Liver (tissue), 9 donors: Measurements from ENCODE around the gene AP2A2. TPM values are rescaled to one million over a fixed set of nuclear protein-coding genes. Genes with fewer than 3 reads are reported as not detected.
A peak's percentile ranks its signal among the peaks of the same experiment; 100 is the strongest.

ENCODE experiments used
- DNase-seq: peaks from one replicate; pipeline ENCODE4 v3.0.0-alpha.2; 2017; ENCODE audit warnings: low spot score
- H3K27ac ChIP-seq, 2 donors: one replicate each; pipeline ENCODE4 v1.7.0; 2013; ENCODE audit warnings: inconsistent platforms in 2 of 2, low read length in 2 of 2, control low read depth in 1 of 2, low read depth in 1 of 2, mild to moderate bottlenecking in 1 of 2
- H3K27me3 ChIP-seq, 4 donors: one replicate each; pipeline versions ENCODE4 v1.6.1 to v1.7.0; 2013; ENCODE audit warnings: low read length in 3 of 4, inconsistent platforms in 1 of 4, mild to moderate bottlenecking in 1 of 4, moderate library complexity in 1 of 4; ENCODE audit not compliant: control insufficient read depth in 4 of 4, insufficient read depth in 4 of 4
- H3K36me3 ChIP-seq, 4 donors: one replicate each; pipeline versions ENCODE4 v1.6.1 to v1.7.0; 2013; ENCODE audit warnings: low read length in 3 of 4, mild to moderate bottlenecking in 3 of 4, low read depth in 1 of 4, moderate library complexity in 1 of 4; ENCODE audit not compliant: control insufficient read depth in 4 of 4, insufficient read depth in 3 of 4
- H3K4me1 ChIP-seq, 4 donors: one replicate each; pipeline versions ENCODE4 v1.6.1 to v1.7.0; 2013; ENCODE audit warnings: low read length in 3 of 4, mild to moderate bottlenecking in 3 of 4, moderate library complexity in 1 of 4; ENCODE audit not compliant: control insufficient read depth in 4 of 4, insufficient read depth in 4 of 4
- H3K4me3 ChIP-seq, 3 donors: one replicate each; pipeline versions ENCODE4 v1.6.1 to v1.7.0; 2013; ENCODE audit warnings: low read length in 3 of 3, control low read depth in 1 of 3, low read depth in 1 of 3, mild to moderate bottlenecking in 1 of 3
- H3K9ac ChIP-seq, 2 donors: one replicate each; pipeline ENCODE4 v1.7.0; 2013; ENCODE audit warnings: low read length in 2 of 2, mild to moderate bottlenecking in 2 of 2, moderate library complexity in 2 of 2, control low read depth in 1 of 2, low read depth in 1 of 2
- H3K9me3 ChIP-seq, 4 donors: one replicate each; pipeline versions ENCODE4 v1.6.1 to v1.7.0; 2013; ENCODE audit warnings: low read length in 3 of 4; ENCODE audit not compliant: control insufficient read depth in 4 of 4
- EGR1 ChIP-seq, 2 donors: IDR thresholded peaks; 2 replicates each; pipeline ENCODE4 v1.6.1; 2016 to 2018; ENCODE audit warnings: antibody characterized with exemption in 2 of 2, low read depth in 2 of 2
- FOXA1 ChIP-seq: IDR thresholded peaks from 2 replicates; pipeline ENCODE4 v1.6.1; 2016; ENCODE audit warnings: antibody characterized with exemption
- FOXA2 ChIP-seq: IDR thresholded peaks from 2 replicates; pipeline ENCODE4 v1.6.1; 2016; ENCODE audit warnings: antibody characterized with exemption
- GABPA ChIP-seq, 2 donors: IDR thresholded peaks in 1 of 2; conservative IDR thresholded peaks in 1 of 2; 2 replicates each; pipeline ENCODE4 v1.6.1; 2016; ENCODE audit warnings: antibody characterized with exemption in 2 of 2, mild to moderate bottlenecking in 1 of 2, moderate library complexity in 1 of 2
- HNF4A ChIP-seq, 2 donors: conservative IDR thresholded peaks; 2 replicates each; pipeline ENCODE4 v1.6.1; 2016; ENCODE audit warnings: antibody characterized with exemption in 2 of 2, mild to moderate bottlenecking in 2 of 2
- HNF4G ChIP-seq: IDR thresholded peaks from 2 replicates; pipeline ENCODE4 v1.6.1; 2016; ENCODE audit warnings: antibody characterized with exemption
- JUND ChIP-seq, 2 donors: IDR thresholded peaks; 2 replicates each; pipeline ENCODE4 v1.6.1; 2016; ENCODE audit warnings: antibody characterized with exemption in 2 of 2
- NR2F2 ChIP-seq: IDR thresholded peaks from 2 replicates; pipeline ENCODE4 v1.6.1; 2016; ENCODE audit warnings: antibody characterized with exemption
- RAD21 ChIP-seq, 2 donors: IDR thresholded peaks; 2 replicates each; pipeline ENCODE4 v1.6.1; 2016; ENCODE audit warnings: antibody characterized with exemption in 2 of 2, mild to moderate bottlenecking in 2 of 2
- REST ChIP-seq: IDR thresholded peaks from 2 replicates; pipeline ENCODE4 v1.6.1; 2016; ENCODE audit warnings: antibody characterized with exemption, mild to moderate bottlenecking
- RXRA ChIP-seq, 2 donors: IDR thresholded peaks; 2 replicates each; pipeline ENCODE4 v1.6.1; 2017 to 2018; ENCODE audit warnings: antibody characterized with exemption in 2 of 2, mild to moderate bottlenecking in 1 of 2
- TAF1 ChIP-seq: conservative IDR thresholded peaks from 2 replicates; pipeline ENCODE4 v1.6.1; 2016; ENCODE audit warnings: antibody characterized with exemption, mild to moderate bottlenecking
- YY1 ChIP-seq: IDR thresholded peaks from 2 replicates; pipeline ENCODE4 v1.6.1; 2016; ENCODE audit warnings: antibody characterized with exemption, mild to moderate bottlenecking
- ZBTB33 ChIP-seq: IDR thresholded peaks from 2 replicates; pipeline ENCODE4 v1.6.1; 2016; ENCODE audit warnings: antibody characterized with exemption
- WGBS: extraction: QIAGEN DNeasy Blood & Tissue Kit; methylation state at CpG from one replicate; pipeline ENCODE4 v1.1.7; 2013; 5-methylcytosine and 5-hydroxymethylcytosine counted together
- polyA plus RNA-seq, 2 donors: library from polyadenylated mRNA; stranded (reverse) in 1 of 2; unstranded in 1 of 2; fragments of 200-250 nt in 1 of 2; fragments of >200 nt in 1 of 2; fragmentation: Nextera tagmentation in 1 of 2; extraction: Ambion mirVana in 1 of 2; gene quantifications; one replicate each; pipeline versions ENCODE4 v1.2.1 to v1.2.3, GENCODE V29; 2013 to 2015
- total RNA-seq, 2 donors: library from RNA; depleted of rRNA; stranded (reverse); fragments of >200 nt; gene quantifications; one replicate each; pipeline ENCODE4 v1.2.3, GENCODE V29; 2014
- TF ChIP-seq, protein P1 (sequence below): fragments of 150-350 bp; IDR thresholded peaks from 2 replicates; pipeline ENCODE4 v1.5.1; 2017; ENCODE audit warnings: improper control_type of control experiment, low read depth, low read length; ENCODE audit not compliant: missing input control
- TF ChIP-seq, protein P2 (sequence below): IDR thresholded peaks from 2 replicates; pipeline ENCODE4 v1.6.1; 2016; ENCODE audit warnings: antibody characterized with exemption
- donor health status: healthy.
- donor health status: healthy.
- donor health status: healthy.
- donor health status: healthy.
- donor health status: healthy.

AP2A2 gene
- total and polyA plus RNA-seq, 4 donors, result 20.5 to 39.7 (median 23.8) TPM

GRCh38 chr11:933936-934335, 8.3 kb downstream of the AP2A2 start:
- no peaks in the 10 kb centered on the region for H3K9me3 ChIP-seq
- peaks cover 7 to 50% (median 43%) of the 10 kb centered on the region in 4 donors for H3K4me1 ChIP-seq
- H3K9ac ChIP-seq, result no peak overlapping the region
- TF ChIP-seq REST, result no peak
- no peak for TF ChIP-seq RAD21 (IDR thresholded peaks at IDR 0.05)
- no peak for TF ChIP-seq TAF1
- H3K27me3 ChIP-seq, result no peaks in the 10 kb centered on the region
- H3K4me3 ChIP-seq, result no peak overlapping the region
- no peaks in the 10 kb centered on the region for H3K36me3 ChIP-seq
- peak overlapping the region; percentile 39 to 48 for H3K27ac ChIP-seq
- 86% methylated on average over 7 of the region's 7 CpGs for WGBS
- DNase-seq, result no peak

- 73% methylated on average over 6 of the region's 6 CpGs for WGBS
- peaks cover 5 to 47% (median 38%) of the 10 kb centered on the region in 4 donors for H3K4me1 ChIP-seq
Measured at GRCh38 chr11:934527-934926, 8.9 kb downstream of the AP2A2 start.

GRCh38 chr11:936199-936598, 10.5 kb downstream of the AP2A2 start:
- Histone ChIP-seq H3K4me1 (peaks cover 7 to 48% (median 37%) of the 10 kb centered on the region in 4 donors), H3K36me3 (no peaks in the 10 kb centered on the region), H3K4me3 (no peak overlapping the region), H3K27ac (peak overlapping the region in 1 of 2 donors; percentile 64), H3K27me3 (no peaks in the 10 kb centered on the region), H3K9me3 (no peaks in the 10 kb centered on the region), H3K9ac (no peak overlapping the region)
- WGBS, result 44% methylated on average over 3 of the region's 3 CpGs
- no peak for DNase-seq
- TF ChIP-seq, protein P1, sequence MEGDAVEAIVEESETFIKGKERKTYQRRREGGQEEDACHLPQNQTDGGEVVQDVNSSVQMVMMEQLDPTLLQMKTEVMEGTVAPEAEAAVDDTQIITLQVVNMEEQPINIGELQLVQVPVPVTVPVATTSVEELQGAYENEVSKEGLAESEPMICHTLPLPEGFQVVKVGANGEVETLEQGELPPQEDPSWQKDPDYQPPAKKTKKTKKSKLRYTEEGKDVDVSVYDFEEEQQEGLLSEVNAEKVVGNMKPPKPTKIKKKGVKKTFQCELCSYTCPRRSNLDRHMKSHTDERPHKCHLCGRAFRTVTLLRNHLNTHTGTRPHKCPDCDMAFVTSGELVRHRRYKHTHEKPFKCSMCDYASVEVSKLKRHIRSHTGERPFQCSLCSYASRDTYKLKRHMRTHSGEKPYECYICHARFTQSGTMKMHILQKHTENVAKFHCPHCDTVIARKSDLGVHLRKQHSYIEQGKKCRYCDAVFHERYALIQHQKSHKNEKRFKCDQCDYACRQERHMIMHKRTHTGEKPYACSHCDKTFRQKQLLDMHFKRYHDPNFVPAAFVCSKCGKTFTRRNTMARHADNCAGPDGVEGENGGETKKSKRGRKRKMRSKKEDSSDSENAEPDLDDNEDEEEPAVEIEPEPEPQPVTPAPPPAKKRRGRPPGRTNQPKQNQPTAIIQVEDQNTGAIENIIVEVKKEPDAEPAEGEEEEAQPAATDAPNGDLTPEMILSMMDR, result no peak
- TF ChIP-seq RAD21 (IDR thresholded peaks at IDR 0.05) (peak; percentile 24), RXRA (IDR thresholded peaks at IDR 0.05) (peak; percentile 57 to 71), NR2F2 (no peak), HNF4G (no peak), GABPA (IDR thresholded peaks at IDR 0.05 in 1 of 2, conservative IDR thresholded peaks at IDR 0.05 in 1 of 2) (peak in 1 of 2 donors; percentile 25), ZBTB33 (peak; percentile 42), JUND (IDR thresholded peaks at IDR 0.05) (peak; percentile 26 to 65), FOXA2 (no peak)

More at GRCh38 chr11:934527-934926, 8.9 kb downstream of the AP2A2 start:
- no peaks in the 10 kb centered on the region for H3K27me3 ChIP-seq
- H3K27ac ChIP-seq, result peak overlapping the region in 1 of 2 donors; percentile 28
- no peaks in the 10 kb centered on the region for H3K36me3 ChIP-seq
- DNase-seq, result no peak
- no peak overlapping the region for H3K4me3 ChIP-seq
- TF ChIP-seq, protein P1, result no peak
- TF ChIP-seq EGR1 (IDR thresholded peaks at IDR 0.05; ENCODE audit: low read depth in 2 of 2) (no peak), FOXA1 (no peak), HNF4A (conservative IDR thresholded peaks at IDR 0.05) (no peak), NR2F2 (no peak), RXRA (IDR thresholded peaks at IDR 0.05) (no peak), GABPA (IDR thresholded peaks at IDR 0.05 in 1 of 2, conservative IDR thresholded peaks at IDR 0.05 in 1 of 2) (no peak), FOXA2 (no peak), YY1 (no peak)
- TF ChIP-seq, protein P2, sequence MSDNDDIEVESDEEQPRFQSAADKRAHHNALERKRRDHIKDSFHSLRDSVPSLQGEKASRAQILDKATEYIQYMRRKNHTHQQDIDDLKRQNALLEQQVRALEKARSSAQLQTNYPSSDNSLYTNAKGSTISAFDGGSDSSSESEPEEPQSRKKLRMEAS, result no peak
- H3K9ac ChIP-seq, result no peak overlapping the region
- H3K9me3 ChIP-seq, result no peaks in the 10 kb centered on the region
